BJ (cell line): ENCODE measurements around the gene SOX6. TPM values are rescaled to one million over a fixed set of nuclear protein-coding genes. Genes with fewer than 3 reads are reported as not detected.

Source experiments
- CTCF ChIA-PET: fragments of 350-600 bp; formaldehyde crosslinking; extraction: SDS; loops from one replicate; lab custom pipeline; 2021; ENCODE audit warnings: antibody characterized with exemption, inconsistent platforms; lab: Yijun Ruan, JAX
- POLR2A ChIA-PET: fragments of 300-600 bp; sonication (Branson Sonifier 250); formaldehyde crosslinking; extraction: SDS; loops from one replicate; lab custom pipeline; 2021; ENCODE audit warnings: antibody characterized with exemption; lab: Charles Lee
- DNase-seq: peaks from one replicate; pipeline ENCODE4 v3.0.0-alpha.2; 2011; ENCODE audit warnings: low read depth
- H3K27me3 ChIP-seq: 2 replicates; pipeline ENCODE4 v1.6.0; 2011; ENCODE audit warnings: low read length; ENCODE audit not compliant: control insufficient read depth, insufficient read depth
- H3K36me3 ChIP-seq: 2 replicates; pipeline ENCODE4 v1.5.1; 2011; ENCODE audit warnings: low read length; ENCODE audit not compliant: control insufficient read depth, insufficient read depth
- H3K4me3 ChIP-seq: 2 replicates; pipeline ENCODE4 v1.5.1; 2011; ENCODE audit warnings: low read depth, mild to moderate bottlenecking, control low read depth, low read length
- polyA plus RNA-seq: library from polyadenylated mRNA; depleted of rRNA; stranded (reverse); fragments of >200 nt; gene quantifications from 2 replicates; pipeline ENCODE4 v1.2.3, GENCODE V29; 2011
- TF ChIP-seq, protein P1 (sequence below): IDR thresholded peaks from 2 replicates; pipeline ENCODE4 v1.5.1; 2011; ENCODE audit warnings: low read depth, mild to moderate bottlenecking, control low read depth, inconsistent platforms, low read length, moderate library complexity; ENCODE audit not compliant: insufficient read depth

SOX6 gene
- polyA plus RNA-seq, 1 experiment = 1.9 TPM

DNA sequence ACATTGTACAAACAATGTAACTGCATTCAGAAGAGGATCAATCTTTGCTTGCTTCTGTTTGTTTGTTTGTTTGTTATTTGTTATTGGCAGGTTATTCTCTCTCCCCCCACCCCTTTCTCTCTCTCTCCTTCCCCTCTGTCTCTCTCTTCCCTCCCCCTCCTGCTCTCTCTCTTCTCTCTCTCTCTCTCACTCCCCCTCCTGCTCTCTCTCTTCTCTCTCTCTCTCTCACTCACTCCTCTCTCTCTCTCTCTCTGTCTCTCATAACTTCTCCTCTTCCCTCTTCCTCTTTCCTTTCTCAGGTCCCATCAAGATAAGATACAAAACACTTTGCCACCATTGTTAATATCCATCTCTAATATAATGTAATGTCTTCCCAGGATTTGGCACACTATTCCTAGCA lies 236.3 kb downstream of the SOX6 start:
- ChIA-PET POLR2A (no interaction called here), CTCF (no interaction called here)
- Histone ChIP-seq H3K27me3 (no peaks in the 10 kb centered on the region), H3K36me3 (no peaks in the 10 kb centered on the region), H3K4me3 (no peak overlapping the region)
- DNase-seq = no peak
- TF ChIP-seq, protein P1, sequence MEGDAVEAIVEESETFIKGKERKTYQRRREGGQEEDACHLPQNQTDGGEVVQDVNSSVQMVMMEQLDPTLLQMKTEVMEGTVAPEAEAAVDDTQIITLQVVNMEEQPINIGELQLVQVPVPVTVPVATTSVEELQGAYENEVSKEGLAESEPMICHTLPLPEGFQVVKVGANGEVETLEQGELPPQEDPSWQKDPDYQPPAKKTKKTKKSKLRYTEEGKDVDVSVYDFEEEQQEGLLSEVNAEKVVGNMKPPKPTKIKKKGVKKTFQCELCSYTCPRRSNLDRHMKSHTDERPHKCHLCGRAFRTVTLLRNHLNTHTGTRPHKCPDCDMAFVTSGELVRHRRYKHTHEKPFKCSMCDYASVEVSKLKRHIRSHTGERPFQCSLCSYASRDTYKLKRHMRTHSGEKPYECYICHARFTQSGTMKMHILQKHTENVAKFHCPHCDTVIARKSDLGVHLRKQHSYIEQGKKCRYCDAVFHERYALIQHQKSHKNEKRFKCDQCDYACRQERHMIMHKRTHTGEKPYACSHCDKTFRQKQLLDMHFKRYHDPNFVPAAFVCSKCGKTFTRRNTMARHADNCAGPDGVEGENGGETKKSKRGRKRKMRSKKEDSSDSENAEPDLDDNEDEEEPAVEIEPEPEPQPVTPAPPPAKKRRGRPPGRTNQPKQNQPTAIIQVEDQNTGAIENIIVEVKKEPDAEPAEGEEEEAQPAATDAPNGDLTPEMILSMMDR = no peak

DNA sequence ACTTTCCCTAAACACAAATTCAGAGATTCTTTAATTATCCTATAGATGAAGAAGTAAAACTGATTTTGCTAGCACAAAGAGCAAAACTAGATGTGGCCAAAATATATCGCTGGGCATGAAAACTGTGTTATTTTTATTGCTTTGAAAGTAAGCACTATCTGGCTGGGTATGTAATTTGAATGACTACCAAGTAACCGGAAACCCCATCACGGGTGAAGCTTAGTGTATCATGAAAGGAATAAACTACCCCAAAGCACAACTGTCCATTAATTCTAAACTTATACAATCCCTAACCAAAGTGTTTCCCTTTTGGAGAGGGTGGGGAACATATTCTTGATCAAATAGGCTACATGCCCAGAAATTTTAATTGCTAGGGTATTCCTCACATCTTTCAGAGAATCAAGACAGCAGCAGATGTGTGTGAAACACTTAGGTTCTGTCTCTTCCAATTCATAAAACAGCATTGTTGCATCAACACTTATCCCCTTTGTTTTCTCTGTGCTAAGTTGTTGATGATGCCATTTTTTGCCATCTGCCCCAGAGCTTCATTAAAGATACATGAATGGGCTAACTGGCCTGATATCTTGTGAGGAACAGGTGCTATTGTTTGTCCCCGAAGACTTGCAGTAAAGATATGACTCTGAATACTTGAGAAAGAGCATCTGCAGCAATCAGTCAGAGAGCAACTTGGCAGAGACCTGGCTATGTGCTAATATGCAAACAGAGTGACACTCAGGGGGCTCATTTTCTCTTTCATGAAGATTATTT lies 238.2 kb downstream of the SOX6 start:
- H3K27me3 ChIP-seq = no peaks in the 10 kb centered on the region
- DNase-seq = no peak
- CTCF ChIA-PET = interaction anchor here (0.6 kb wide), 1 partner anchor 67 kb away, joined by 3 read pairs; no protein-coding TSS in a partner anchor
- H3K4me3 ChIP-seq = no peak overlapping the region
- POLR2A ChIA-PET = no interaction called here
- no peaks in the 10 kb centered on the region for H3K36me3 ChIP-seq
- TF ChIP-seq, protein P1 = no peak

DNA sequence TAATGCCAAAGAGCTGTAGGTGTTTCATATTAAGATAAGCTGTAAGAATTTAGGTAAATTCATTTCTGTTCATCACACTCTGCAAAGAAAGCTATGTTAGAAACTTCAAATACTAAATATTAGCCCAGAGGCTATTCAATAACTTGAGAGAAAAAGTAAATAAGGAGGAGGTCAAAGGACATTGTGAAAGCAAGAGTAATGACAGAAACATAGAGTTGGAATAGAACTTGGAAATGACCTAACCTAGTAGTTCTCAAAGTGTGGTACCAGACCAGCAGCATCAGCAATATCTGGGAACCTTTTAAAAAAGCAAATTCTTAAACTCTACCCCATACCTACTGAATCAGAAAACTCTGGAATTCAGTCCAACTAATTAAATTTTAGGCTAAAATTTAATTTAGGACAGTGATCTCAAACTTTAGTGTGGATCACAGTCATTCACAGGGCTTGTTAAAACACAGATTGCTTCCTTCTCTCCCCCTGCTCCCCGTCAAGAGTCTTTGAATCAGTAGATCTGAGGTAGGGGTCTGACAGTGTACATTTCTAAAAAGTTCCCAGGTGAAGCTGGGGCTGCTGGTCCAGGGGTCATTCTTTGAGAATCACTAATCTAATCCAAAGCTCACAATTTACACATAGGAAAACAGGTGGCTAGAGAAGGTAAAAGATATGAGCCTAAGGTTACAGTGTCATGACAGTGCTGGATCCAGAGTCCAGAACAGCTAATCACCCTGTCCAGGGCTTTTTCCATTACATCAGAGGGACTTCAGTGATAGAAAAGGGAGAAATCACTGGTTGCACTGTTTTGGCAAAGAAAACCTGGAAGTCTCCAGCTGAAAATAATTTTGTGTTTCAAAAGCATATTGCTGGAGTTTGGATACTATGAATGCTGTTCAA lies 241.1 kb downstream of the SOX6 start:
- Histone ChIP-seq H3K27me3 (no peaks in the 10 kb centered on the region), H3K36me3 (no peaks in the 10 kb centered on the region), H3K4me3 (no peak overlapping the region)
- CTCF ChIA-PET = no interaction called here
- TF ChIP-seq, protein P1 = no peak
- POLR2A ChIA-PET = no interaction called here
- no peak for DNase-seq

DNA sequence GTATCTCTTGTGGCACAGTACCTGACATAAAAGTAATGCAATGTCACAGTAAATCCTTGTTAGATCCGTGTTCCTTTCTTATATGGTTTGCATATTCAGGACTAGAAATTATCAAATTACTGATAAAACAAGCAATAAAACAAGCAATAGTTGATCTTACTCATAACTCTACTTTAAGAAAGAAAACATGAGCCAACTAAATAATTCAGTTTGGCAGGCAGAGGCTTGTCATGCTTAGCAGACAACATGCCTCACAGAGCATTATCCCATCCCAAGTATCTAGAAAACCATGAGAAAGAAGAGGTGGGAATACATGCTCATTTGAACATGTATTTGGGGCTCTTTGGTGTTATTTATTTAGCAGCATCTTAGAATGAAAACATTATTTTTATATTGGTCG lies 241.9 kb downstream of the SOX6 start:
- ChIA-PET CTCF (no interaction called here), POLR2A (no interaction called here)
- H3K36me3 ChIP-seq = no peaks in the 10 kb centered on the region

More for the DNA sequence above, 241.9 kb downstream of the SOX6 start:
- DNase-seq = no peak
- TF ChIP-seq, protein P1 = no peak
- no peaks in the 10 kb centered on the region for H3K27me3 ChIP-seq
- no peak overlapping the region for H3K4me3 ChIP-seq
